Stimulated activated CD8-positive, alpha-beta memory T cell treated with anti-CD3 and anti-CD28 coated beads, Interleukin-12 subunit alpha, Interleukin-12 subunit beta, amount 100 ng/mL, for 24 hours (primary cell): Measurements from ENCODE around the gene FCAMR.
"Not testable (repeated sequence)": the region's sequence is repeated elsewhere in the genome, so short reads cannot be mapped to it uniquely, and the experiment has no call there.

Experiments used
- DNase-seq: peaks from one replicate; pipeline ENCODE4 v3.0.0-alpha.2; 2020; ENCODE audit errors: extremely low read depth

Gene FCAMR

DNA sequence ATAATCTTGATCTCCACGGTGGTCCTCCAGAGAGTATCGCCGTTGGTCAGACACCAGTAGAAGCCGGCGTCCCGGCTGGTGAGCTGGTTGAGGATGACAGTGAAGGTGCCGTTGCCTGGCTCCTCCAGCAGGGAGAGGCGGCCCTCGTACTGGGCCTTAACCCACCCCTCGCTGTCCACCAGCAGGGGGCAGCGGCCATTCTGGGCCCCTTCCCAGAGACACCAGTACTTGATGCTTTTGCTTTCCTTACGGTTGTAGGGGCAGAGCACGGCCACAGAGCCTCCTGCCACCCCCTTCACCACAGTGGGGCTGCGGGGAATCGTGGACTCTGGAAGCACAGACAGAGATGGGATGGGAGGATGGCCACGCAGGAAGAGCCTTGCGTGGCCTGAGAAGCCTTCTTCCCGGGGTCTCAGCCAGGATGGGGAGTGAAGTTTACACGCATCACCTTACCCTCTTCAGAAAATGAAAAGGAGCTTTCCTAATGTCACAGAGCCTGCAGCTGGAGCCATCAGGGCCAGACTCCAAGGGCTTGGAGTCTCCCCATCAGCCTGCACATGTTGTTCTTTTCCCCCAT lies 34.7 kb downstream of the FCAMR start:
- DNase-seq, result no peak

DNA sequence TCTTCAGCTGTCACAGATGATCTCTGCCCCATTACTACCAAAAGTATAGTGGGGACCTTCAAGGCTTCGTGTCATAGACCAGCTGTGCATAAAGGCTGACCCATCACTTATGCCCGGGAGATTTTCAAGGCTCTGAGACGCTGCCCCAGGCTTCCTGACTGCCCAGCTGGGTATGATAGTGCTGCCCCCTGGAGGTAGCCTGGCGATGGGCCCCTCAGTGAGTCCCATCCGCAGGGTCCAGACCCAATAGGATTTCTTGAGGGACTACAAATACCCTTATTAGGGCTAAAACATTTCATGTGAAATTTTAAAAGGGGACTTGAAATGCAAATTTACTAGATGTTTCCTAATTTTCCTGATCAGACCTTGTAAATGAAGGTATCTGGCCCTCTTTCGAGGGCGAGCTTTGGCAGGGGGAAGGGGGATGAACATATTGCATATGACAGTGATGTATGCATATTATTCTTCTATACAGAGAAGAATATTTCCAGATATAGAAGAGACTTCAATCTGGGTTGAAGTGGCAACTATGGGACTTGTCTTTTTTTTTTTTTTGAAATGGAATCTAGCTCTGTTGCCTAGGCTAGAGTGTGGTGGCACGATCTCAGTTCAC lies 36.8 kb downstream of the FCAMR start:
- DNase-seq, result peak; percentile 39

DNA sequence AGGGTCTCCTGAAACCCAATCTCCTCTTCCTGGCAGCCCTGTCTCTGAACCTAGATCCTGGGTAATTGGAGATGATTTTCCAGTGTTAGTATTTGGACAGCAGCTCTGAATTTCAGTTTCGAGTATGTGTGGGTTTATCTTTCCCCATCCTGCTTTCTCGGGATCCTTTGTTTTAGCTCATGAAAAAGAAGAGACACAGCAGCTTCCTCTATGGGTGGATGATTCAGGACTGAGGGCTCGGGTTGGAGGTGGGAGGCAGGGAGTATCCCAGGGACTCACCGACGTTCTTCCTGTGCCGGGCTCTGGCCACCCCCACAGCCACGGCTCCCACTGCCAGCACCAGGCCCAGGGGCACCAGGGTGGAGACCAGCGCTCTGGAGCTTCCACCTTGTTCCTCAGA lies 38.1 kb downstream of the FCAMR start:
- no peak for DNase-seq

DNA sequence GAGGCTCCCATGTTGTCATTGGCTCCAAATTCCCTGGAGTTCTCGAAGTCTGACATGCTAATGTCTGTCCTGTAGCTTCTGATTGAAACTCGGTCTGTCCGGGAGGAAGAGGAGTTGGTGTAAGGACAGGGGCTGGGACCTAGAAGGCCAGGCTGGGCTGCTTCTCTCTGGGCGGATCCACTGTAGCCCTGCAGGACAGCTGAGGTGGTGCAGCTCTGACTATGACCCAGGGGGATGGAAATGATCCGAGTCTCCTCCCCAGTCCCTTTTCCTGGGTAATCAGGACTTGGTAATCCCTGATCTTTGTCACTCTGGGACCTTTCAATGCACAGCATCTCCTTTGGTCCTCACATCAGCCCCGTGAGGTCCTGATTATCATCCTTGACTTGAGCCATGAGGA lies 38.6 kb downstream of the FCAMR start:
- DNase-seq, result no peak

DNA sequence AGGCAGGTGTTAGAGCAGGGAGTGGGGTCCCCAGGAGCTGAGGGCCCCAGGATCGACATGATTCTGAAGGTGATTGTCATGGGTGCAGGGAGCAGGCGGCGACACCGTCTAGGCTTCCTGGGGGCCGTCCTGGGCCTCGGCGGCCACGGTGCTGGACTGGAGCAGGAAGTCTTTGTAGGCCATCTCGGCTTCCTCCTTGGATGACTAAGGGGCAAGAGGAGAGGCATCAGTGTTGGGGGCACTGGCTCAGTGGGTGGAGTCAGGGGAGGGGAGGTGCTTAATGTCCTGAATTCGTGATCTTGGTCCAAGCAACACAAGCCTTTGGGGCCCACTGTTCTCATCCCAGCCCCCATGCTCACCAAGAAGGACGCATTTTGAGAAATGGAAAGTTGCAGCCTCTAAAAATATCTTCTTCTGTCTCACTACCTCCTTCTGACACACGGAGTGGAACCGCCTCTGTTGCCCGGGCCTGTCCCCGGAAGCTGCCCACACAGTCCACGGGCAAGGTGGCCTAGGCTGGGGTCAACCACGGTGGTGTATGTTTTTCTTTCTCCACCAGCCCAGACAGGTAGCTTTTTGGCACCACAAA lies 40.0 kb downstream of the FCAMR start:
- no peak for DNase-seq

DNA sequence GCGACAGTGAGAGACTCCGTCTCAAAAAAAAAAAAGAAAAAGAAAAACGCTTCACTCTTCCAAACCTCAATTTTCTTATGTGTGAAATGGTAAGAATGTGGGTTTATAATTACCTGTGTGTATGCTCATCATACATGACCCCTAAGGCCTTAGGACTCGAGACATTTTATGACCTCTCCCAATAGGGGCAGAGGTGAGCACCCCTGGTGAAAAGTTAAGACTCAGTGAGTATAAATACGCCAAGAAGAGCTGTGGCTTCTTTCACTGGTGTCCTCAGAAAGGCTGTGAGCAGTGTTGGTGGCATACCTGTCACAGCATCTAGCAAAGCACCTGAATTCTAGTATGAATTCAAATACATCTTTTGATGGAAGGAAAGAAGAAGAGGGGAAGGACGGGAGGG lies 40.7 kb downstream of the FCAMR start:
- DNase-seq, result no peak

DNA sequence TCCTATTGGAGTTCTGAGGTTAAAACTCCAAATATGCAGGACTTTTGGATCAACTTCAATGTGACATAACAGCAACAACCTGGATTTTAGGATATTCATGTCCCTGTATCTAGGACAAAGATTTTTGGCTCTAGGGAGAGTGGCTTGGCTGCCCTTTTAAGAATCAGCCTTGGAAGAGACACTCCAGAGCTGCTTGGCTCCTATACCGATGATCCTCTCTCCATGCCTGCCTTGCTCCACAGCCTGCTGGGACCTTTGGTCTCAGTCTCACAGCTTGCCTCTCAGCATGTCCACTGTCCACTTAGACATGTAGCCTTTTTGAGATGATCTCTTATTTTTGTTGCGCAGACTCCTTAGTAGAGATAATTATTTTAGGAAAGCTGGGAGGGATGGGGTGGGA lies 44.0 kb downstream of the FCAMR start:
- DNase-seq, result no peak

DNA sequence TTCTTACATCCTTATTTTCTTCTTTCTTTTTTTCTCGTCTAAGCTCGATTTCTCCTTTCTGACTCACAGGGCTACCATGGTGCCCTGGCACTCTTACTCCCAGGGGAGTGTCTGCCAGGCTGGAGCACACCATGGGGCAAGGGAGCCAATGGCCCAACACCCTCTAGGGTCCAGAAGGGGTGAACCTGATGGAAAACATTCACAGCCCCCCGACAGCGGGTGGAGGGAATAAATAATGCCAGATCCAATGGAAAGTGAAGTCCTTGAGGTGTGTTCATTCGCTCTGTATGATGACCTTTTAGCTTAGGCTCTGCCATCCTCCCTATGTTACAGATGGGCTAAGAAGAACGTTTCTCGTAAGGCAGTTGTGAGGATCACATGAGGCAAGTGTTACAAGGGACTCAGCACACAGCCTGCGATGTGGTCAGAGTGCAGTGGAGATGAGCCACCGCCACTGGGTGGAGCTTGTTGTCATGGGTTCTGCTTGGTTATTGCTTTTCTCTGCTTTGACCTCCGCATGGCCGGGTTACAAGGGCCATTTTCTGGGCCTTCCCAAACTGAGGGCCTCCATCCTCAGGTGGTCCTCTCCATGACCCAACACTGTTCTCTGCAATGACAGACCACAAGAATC lies 45.0 kb downstream of the FCAMR start:
- DNase-seq, result no peak

DNA sequence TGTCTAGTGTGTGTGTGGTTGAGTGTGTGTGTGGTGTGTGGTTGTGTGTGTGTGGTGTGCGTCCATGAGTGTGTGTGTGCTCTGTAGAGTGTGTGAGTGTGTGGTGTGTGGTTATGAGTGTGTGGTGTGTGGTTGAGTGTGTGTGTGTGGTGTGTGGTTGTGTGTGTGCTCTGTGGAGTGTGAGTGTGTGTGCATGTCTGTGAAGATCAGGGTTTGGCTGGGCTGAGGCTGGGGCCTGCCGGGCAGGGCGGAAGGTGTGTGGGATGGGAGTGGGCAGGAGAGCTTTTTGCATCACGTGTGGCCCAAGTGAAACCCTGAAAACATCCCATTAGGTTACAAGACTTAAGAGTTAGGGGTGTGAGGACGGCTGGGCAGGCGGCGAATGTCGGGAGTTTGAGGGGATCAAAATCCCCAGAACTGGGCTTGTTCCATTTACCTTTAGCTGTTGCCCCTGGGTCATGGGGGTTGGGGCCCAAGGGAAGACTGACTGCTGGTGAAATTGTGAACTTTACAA lies 45.6 kb downstream of the FCAMR start:
- no peak for DNase-seq

DNA sequence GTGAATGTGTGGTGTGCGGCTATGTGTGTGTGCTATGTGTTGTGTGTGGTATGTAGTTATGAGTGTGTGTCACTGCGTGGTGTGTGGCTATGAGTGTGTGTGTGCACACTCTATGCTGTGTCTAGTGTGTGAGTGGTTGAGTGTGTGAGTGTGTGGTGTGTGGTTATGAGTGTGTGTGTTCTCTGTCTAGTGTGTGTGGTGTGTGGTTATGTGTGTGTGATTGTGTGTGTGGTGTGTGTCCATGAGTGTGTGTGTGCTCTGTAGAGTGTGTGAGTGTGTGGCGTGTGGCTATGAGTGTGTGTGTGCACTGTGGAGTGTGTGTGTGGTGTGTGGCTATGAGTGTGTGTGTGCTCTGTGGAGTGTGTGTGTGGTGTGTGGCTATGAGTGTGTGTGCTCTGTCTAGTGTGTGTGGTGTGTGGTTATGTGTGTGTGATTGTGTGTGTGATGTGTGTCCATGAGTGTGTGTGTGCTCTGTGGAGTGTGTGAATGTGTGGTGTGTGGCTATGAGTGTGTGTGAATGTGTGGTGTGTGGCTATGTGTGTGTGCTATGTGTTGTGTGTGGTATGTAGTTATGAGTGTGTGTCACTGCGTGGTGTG lies 46.2 kb downstream of the FCAMR start:
- not testable (repeated sequence) for DNase-seq

DNA sequence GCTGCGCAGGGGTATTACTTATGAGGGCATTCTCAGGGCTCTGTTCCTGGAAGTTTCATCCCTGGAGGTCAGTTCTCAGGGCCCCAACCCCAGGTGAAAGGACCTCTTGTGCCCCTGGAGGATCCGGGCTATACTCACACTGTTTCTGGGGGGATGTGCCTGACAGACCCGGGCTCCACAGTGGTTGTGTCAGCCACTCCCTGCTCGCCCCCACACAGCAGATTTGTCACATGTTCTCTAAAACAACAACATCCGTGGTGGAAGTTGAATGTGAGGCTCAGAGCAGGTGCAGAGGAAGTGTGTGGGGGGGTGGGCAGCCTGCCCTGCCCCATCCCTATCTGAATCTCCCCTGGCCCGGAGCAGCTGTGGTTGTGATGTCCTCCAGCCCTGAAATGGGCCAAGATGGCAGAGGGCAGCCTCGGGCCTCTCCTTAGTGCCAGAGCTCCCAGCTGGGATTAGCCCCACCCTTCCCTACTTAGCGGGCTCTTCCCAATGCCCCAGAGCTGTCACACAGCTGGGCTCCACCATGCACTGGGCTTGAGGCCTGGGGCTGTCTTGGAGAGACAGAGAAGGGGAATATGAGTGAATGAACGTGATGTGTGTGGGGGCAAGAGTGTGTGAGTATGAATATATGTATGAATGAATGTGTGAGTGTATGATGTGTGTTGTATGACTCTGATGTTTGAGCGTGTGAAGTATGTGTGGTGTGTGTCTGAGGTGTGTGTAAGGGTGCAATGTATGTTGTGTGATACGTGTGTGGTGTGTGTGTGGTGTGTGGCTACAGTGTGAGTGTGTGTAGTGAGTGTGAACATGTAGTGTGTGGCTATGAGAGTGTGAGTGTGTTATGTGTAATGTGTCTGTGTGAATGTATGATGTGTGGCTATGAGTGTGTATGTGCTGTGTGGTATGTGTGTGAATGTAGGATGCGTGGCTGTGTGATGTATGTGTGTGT lies 47.0 kb downstream of the FCAMR start:
- peak; percentile 49 for DNase-seq

DNA sequence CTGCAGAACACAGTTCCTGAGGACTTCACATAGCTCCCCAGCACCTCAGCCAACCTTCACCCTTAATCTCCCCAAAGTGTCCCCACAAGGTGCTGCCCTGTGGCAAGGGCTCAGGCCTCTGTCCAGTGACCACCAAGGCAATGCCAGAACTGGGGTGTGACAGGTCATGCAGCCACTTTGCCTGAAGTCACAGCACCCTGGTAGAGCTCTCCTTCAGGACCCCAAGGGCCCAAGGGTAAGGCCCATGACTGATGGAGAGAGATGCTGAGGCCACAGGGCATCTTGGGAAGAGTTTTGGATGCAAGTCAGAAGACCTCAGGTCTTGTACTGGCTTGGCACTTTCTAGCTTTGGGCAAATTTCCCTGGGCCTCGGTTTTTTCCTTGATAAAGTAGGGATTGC lies 47.7 kb downstream of the FCAMR start:
- DNase-seq, result no peak

DNA sequence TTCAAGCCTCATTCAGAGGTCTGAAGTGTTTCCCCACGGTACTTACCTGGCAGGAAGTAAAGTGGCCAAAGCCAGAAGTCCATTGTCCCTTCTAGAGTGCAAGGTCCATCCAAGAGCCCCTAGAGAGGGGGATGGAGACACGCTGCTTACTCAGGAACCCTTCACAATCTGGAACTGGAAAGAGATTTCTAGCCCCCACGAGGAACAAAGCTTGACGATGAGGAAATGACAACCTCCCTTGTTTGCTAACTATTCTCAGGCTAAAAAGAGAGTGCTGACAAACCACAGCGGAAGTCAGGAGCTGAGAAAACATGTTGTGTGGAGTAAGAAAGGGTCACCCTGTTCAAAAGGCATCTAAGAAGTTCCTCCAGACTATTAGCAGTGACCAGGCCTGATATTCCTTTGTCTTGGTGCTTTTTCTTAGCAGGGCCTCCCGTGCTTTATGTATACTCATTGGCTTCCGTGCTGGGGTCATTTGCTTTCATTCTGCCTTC lies 48.4 kb downstream of the FCAMR start, which contains the start of gene FCMR:
FCMR (minus strand) TSS at position 170 of the 494 bp plus-strand sequence; CDS start at position 83, 87 bp downstream.
- no peak for DNase-seq

DNA sequence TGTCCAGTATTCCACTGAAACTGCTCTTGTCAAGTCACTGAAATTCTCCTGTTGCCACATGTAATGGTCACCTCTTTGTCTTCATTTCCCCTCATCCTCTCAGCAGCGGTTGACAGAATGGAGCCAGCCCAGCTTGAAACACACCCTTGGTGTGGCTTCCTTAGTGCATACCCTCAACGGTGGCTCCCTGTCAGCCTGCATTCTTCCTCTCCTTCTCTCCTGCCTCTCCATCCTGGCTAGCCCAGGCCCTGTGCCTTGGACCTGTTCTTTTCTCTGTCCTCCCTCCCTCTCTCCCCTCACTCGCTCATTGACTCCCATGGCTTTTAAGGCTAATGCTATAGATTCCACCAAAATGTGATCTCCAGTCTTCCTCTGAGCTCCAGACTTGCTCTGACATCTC lies 52.2 kb downstream of the FCAMR start:
- DNase-seq, result no peak

DNA sequence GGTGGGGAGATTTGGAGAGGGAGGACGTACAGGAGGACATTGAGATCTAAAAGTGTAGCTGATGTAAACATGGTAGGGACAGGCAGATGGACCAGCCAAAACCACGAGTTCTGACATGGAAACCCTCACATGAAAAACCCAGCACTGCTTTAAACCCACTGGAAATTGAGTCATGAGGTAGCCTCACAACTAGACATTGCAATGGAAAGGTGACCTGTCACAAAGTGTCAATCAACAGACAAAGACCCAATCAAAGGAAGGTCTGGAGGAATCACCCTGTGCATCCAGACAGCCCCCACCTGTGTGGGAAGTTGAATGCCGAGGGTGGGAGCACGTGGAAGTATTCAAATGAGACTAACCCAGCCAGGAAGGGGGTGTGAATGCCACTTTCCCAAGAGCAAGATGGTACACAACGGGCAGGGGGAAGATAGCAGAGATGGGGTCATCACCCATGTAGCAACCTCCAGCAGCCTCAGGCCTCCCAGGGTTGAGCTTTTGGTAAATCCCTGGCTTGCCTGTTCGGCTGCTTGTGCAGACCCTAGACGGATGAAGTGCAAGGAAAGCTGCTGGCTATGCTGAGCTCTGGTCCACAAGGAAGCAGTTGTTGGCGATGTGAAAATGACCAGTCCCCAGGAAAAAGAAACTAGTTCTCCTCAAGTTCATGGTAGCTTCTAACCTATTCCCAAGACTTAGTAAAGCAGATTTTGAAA lies 54.1 kb downstream of the FCAMR start:
- no peak for DNase-seq

DNA sequence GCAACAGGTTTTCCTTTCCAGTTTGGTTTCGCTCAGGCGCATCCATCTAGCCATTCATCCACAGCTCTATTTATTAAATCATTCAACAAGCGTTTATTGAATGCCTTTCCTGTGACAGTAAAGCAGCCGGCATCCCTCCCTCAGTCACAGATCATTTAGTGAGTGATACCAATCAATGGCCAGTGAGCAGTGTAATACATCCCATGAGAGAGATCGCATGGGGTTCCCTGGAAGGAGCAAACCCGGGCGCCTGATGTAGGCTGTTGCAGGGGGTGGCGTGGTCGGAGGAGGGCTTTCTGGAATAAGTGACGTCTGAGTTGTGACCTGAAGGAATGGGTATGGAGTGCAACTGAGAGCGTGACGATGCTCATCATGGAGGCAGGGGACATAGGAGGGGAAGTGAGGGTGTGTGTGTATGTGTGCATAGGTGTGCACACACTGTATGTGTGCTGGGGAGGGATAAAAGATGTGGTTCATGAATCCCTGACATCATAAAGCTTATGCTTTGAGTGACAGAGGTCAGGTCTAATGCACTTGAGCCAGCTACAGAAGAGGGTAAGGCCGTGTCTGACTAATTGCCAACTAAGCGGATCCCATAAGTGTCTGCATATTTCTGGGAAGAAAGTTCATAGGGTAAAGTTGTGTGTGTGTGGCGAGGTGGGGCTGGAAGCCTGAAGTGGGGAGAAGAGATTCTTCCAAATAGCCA lies 55.1 kb downstream of the FCAMR start:
- no peak for DNase-seq

DNA sequence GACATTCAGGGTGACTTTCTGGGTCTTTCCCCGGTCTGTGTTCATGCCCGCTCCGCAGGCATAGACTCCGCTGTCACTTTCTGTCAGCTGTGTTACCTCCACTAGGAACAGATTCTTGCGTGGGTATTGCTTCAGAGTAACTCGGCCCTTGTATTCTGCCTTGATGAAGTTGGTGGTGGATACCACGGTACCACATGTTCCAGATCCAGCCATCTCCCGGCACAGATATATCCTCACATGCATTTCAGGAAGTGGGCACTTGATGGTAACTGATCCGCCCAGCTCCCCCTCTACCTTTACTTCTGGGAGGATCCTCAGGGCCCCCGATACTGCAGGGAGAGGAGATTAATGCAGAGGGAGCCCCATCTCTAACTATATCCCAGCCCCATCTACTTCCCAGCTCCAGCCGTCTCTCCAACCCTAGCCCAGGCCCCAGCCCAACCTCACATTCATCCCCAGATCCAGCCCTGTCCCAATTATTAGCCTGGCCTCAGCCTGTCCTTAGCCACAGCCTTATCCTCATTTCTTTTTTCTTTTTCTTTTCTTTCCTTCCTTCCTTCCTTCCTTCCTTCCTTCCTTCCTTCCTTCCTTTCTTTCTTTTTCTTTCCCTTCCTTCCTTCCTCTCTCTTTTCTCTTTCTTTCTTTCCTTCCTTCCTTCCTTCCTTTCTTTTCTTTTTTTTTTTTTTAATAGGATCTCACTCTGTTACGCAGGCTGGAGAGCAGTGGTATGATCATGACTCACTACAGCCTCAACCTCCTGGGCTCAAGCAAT lies 56.3 kb downstream of the FCAMR start:
- no peak for DNase-seq

DNA sequence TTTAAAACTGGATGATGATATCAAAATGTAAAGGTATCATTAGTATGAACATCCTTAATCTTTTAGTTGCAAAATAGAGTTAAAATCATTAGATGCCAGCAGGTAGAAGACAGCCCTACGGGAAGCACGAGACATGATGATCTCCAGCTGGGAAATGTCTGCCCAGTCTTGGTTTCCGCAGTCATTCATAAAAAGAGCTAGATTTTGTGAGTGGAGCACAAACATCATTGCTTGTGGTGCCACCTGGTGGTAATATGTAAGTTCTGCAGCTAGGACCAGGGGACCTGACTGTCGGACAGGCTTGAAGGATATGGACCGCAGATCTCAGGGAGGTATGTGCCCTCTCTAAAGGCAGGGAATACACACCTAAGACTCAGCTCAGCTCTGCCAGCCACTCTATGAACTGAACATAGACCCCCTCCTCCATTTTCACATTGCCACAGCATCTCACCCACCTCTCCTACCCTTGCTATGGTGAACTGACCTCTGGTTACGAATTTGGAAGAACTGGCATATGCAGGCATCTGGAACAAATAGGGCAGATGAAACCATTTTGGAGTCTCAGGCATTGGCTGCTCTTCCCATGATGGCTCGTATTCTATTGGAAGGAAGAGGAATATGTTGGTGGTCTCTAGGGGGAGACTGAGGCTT lies 57.7 kb downstream of the FCAMR start:
- DNase-seq, result no peak
